GM21576 (cell line): Measurements from ENCODE around the gene KIAA0232.

Source experiments
- ATAC-seq: cut with Tn5 transposase; IDR thresholded peaks from one replicate; pipeline ENCODE4 v1.9.1; 2021; ENCODE audit warnings: mild to moderate bottlenecking, moderate library complexity; ENCODE audit not compliant: unreplicated experiment

The KIAA0232 gene

GRCh38 chr4:6847178-6847577 is 64.7 kb downstream of the KIAA0232 start:
- ATAC-seq: no peak

GRCh38 chr4:6848717-6849305 is 66.3 kb downstream of the KIAA0232 start:
- no peak for ATAC-seq

GRCh38 chr4:6849691-6850090 is 67.2 kb downstream of the KIAA0232 start:
- ATAC-seq: no peak

GRCh38 chr4:6851431-6851830 is 68.9 kb downstream of the KIAA0232 start:
- ATAC-seq: no peak

GRCh38 chr4:6851962-6852361 is 69.4 kb downstream of the KIAA0232 start:
- ATAC-seq: no peak

GRCh38 chr4:6852582-6852981 is 70.1 kb downstream of the KIAA0232 start:
- ATAC-seq: no peak

- ATAC-seq: no peak
Measured at GRCh38 chr4:6854098-6854744, 71.7 kb downstream of the KIAA0232 start.

GRCh38 chr4:6855692-6856297 is 73.3 kb downstream of the KIAA0232 start:
- peak; percentile 91 for ATAC-seq

GRCh38 chr4:6856391-6856790 is 73.9 kb downstream of the KIAA0232 start:
- ATAC-seq: no peak

- ATAC-seq: no peak
Measured at GRCh38 chr4:6857009-6857882, 74.7 kb downstream of the KIAA0232 start.

- ATAC-seq: no peak
Measured at GRCh38 chr4:6858997-6859396, 76.5 kb downstream of the KIAA0232 start.

- no peak for ATAC-seq
Measured at GRCh38 chr4:6859543-6859942, 77.0 kb downstream of the KIAA0232 start.

- no peak for ATAC-seq
Measured at GRCh38 chr4:6868386-6868785, 85.9 kb downstream of the KIAA0232 start.

GRCh38 chr4:6869944-6870343 is 87.4 kb downstream of the KIAA0232 start:
- ATAC-seq: no peak

- no peak for ATAC-seq
Measured at GRCh38 chr4:6873291-6873690, 90.8 kb downstream of the KIAA0232 start.

GRCh38 chr4:6873792-6874461 is 91.4 kb downstream of the KIAA0232 start:
- ATAC-seq: no peak

GRCh38 chr4:6874981-6875380 is 92.5 kb downstream of the KIAA0232 start:
- no peak for ATAC-seq

- no peak for ATAC-seq
Measured at GRCh38 chr4:6875431-6875831, 92.9 kb downstream of the KIAA0232 start.

- ATAC-seq: no peak
Measured at GRCh38 chr4:6876440-6876839, 93.9 kb downstream of the KIAA0232 start.

GRCh38 chr4:6877067-6877466 is 94.5 kb downstream of the KIAA0232 start:
- ATAC-seq: no peak
